Activated T-helper 2 cell treated with anti-CD3 and anti-CD28 coated beads, Interferon-gamma antibody, Interleukin-2, Interleukin-4, amounts not matched to agents 10 μg/mL and 5 μg/mL and 100 μg/mL, durations not matched to agents 14 hours and 24 hours and 36 hours (primary cell): ENCODE data around the gene MSMP. TPM values are rescaled to one million over a fixed set of nuclear protein-coding genes. Genes with fewer than 3 reads are reported as not detected.
A peak's percentile ranks its signal among the peaks of the same experiment; 100 is the strongest.

ENCODE experiments used
- DNase-seq: peaks from one replicate; pipeline ENCODE4 v3.0.0; 2021; ENCODE audit warnings: low spot score
- H3K27ac Mint-ChIP-seq: one replicate; pipeline ENCODE4 v1.8.0; 2021; ENCODE audit warnings: mixed read lengths
- H3K27me3 Mint-ChIP-seq: one replicate; pipeline ENCODE4 v1.8.0; 2021; ENCODE audit warnings: low read depth, mixed read lengths
- H3K36me3 Mint-ChIP-seq: one replicate; pipeline ENCODE4 v1.8.0; 2021; ENCODE audit warnings: low read depth, mixed read lengths
- H3K4me1 Mint-ChIP-seq: one replicate; pipeline ENCODE4 v1.8.0; 2021; ENCODE audit warnings: low read depth, mixed read lengths
- H3K4me3 Mint-ChIP-seq: one replicate; pipeline ENCODE4 v1.8.0; 2021; ENCODE audit warnings: low read depth, mild to moderate bottlenecking, moderate library complexity, mixed read lengths
- H3K9me3 Mint-ChIP-seq: one replicate; pipeline ENCODE4 v1.8.0; 2021; ENCODE audit warnings: mixed read lengths
- intact Hi-C: fragments of 100-400 bp; cut with micrococcal nuclease; formaldehyde crosslinking; loops from one replicate; pipeline ENCODE4 v1.15.1; 2023
- total RNA-seq: library from RNA; stranded (reverse); gene quantifications from 2 replicates; pipeline ENCODE4 v1.2.3, GENCODE V29; 2022

The MSMP gene
- total RNA-seq, 1 donor from 2014 or later: 0.37 TPM

DNA sequence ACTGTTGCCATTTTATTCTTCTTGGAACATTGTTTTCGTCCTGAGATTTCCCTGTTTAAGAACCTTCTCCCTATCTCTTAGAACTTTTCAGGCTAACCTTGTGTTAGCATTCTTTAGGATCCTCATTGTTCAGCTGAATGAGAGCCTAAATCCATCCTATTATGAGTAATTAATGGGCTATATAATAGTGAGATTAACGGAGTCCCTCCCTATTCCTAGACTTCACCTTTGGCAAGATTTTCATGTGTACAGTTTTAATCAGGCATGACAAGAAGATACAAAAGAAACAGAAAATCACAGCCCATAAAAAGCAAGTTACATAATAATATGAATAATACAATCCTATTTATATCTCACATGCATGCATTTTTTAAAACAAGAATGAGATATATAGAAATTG is 9.1 kb upstream of the MSMP start:
- peaks cover 24% of the 10 kb centered on the region for H3K36me3 Mint-ChIP-seq
- peaks cover 16% of the 10 kb centered on the region for H3K4me1 Mint-ChIP-seq
- H3K27me3 Mint-ChIP-seq: no peaks in the 10 kb centered on the region
- no peak for DNase-seq
- H3K9me3 Mint-ChIP-seq: no peaks in the 10 kb centered on the region
- intact Hi-C loops: no loop called here
- no peak overlapping the region for H3K27ac Mint-ChIP-seq
- H3K4me3 Mint-ChIP-seq: no peak overlapping the region

GRCh38 chr9:35760651-35761050 is 6.6 kb upstream of the MSMP start:
- no peak overlapping the region for H3K27ac Mint-ChIP-seq

GRCh38 chr9:35759795-35760194 is 5.7 kb upstream of the MSMP start:
- Mint-ChIP-seq H3K4me3 (no peak overlapping the region), H3K27ac (no peak overlapping the region), H3K27me3 (no peaks in the 10 kb centered on the region), H3K36me3 (peaks cover 30% of the 10 kb centered on the region), H3K4me1 (peaks cover 29% of the 10 kb centered on the region), H3K9me3 (no peaks in the 10 kb centered on the region)
- intact Hi-C loops: no loop called here
- DNase-seq: no peak

More at GRCh38 chr9:35760651-35761050, 6.6 kb upstream of the MSMP start:
- no peak for DNase-seq
- Mint-ChIP-seq H3K27me3 (no peaks in the 10 kb centered on the region), H3K36me3 (peaks cover 30% of the 10 kb centered on the region), H3K9me3 (no peaks in the 10 kb centered on the region), H3K4me3 (no peak overlapping the region), H3K4me1 (peaks cover 29% of the 10 kb centered on the region)
- intact Hi-C loops: no loop called here

GRCh38 chr9:35758475-35759050 is 4.5 kb upstream of the MSMP start:
- no peak for DNase-seq
- intact Hi-C loops: no loop called here
- H3K36me3 Mint-ChIP-seq: peaks cover 34% of the 10 kb centered on the region
- H3K27ac Mint-ChIP-seq: peak overlapping the region; percentile 40
- no peaks in the 10 kb centered on the region for H3K27me3 Mint-ChIP-seq
- peaks cover 29% of the 10 kb centered on the region for H3K4me1 Mint-ChIP-seq
- peak overlapping the region; percentile 80 for H3K4me3 Mint-ChIP-seq
- no peaks in the 10 kb centered on the region for H3K9me3 Mint-ChIP-seq

GRCh38 chr9:35757892-35758275 is 3.8 kb upstream of the MSMP start:
- DNase-seq: no peak
- peaks cover 29% of the 10 kb centered on the region for H3K4me1 Mint-ChIP-seq
- intact Hi-C loops: loop anchor here (2.0 kb wide), 2 partner anchors 57 to 153 kb away; partner anchors contain the start of genes HINT2 and TESK1
- peaks cover 38% of the 10 kb centered on the region for H3K36me3 Mint-ChIP-seq
- H3K27ac Mint-ChIP-seq: peak overlapping the region; percentile 64
- H3K4me3 Mint-ChIP-seq: peak overlapping the region; percentile 98
- no peaks in the 10 kb centered on the region for H3K9me3 Mint-ChIP-seq
- no peaks in the 10 kb centered on the region for H3K27me3 Mint-ChIP-seq

DNA sequence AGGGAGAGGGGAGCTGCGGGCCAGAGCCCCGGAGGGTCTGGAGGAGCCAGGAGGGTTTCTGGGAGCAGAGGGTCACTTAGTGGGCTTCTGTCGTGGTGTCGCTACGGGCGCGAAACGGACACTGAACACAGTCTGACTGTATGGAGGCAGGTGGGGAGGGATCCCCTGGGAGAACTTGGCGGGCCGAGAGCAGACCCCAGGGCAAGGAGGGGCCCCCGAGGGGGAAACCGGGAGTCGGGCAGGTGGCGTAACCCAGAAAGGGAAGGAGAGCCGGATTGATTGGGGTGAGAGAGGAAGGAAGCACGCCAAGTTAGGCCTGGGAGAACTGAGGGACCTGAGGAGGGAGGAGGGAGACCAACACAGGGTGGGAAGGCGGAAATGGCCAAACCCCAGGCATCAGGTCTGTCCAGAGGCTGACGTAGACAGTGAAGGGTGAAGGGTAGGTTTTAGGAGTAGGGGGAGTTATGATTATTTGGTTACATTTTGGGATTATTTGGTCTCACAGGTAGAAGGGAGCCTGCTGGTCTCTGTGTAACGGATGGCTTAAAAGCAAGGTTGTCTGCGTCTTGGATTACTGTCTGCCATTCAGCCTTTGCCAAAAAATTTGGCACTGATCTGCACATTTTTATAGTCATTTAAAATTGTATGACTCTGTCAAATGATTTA is 3.3 kb upstream of the MSMP start:
- Mint-ChIP-seq H3K4me3 (peak overlapping the region; percentile 98), H3K36me3 (peaks cover 44% of the 10 kb centered on the region), H3K4me1 (peaks cover 29% of the 10 kb centered on the region), H3K9me3 (no peaks in the 10 kb centered on the region), H3K27me3 (no peaks in the 10 kb centered on the region), H3K27ac (peak overlapping the region; percentile 78)
- DNase-seq: no peak
- intact Hi-C loops: loop anchor here (2.0 kb wide), 2 partner anchors 57 to 153 kb away; partner anchors contain the start of genes HINT2 and TESK1

DNA sequence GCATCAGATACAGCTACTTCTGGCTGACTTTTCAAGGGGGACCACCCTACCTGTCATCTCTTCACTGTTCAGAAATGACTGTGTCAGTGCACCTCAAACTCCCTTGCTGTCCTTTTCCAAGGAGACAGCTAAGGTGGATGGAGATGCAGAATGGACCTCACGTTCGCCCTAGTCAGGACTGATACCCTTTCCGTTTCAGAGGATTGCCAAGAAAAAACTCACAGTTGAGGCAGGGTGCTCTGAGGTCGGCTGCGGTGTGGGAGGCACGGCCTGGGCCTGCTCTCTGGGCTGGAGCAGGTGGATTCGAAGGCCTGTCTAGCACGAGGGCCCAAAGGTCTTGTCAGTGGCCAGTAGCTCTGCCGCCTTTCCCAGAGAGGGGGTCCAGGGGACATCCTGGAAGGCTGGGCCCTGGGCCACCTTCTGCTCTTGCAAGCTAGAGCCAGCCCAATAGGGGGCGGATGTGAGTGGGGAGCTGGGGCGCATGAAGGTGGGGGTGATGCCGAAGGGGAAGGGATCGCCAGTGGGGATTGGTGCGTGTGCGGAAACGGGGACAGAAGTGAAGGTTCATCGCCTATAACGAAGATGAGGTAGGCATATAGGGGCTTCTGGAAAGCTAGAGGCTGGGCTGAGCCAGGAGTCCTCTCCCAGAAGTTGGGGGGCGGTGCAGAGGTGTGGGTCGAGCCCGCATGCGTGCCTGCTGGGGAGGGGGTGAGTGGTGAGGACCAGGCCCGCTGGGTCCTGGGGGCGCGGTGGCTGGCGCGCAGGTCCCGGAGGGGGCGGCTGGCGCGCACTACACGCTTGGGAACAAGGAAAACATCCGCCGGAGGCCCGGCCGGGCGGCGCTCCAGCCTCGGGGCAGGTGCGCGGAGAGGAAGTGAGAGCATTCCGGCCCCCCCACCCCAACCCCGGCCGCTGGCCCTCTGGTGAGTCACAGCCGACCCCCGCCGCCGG is 2.5 kb upstream of the MSMP start:
- DNase-seq: peak; percentile 69
- H3K4me1 Mint-ChIP-seq: peaks cover 29% of the 10 kb centered on the region
- H3K27me3 Mint-ChIP-seq: no peaks in the 10 kb centered on the region
- peak overlapping the region; percentile 98 for H3K27ac Mint-ChIP-seq
- H3K4me3 Mint-ChIP-seq: peak overlapping the region; percentile 98
- intact Hi-C loops: loop anchor here (2.0 kb wide), 2 partner anchors 58 to 152 kb away; partner anchors contain the start of genes HINT2 and TESK1
- peaks cover 49% of the 10 kb centered on the region for H3K36me3 Mint-ChIP-seq
- H3K9me3 Mint-ChIP-seq: no peaks in the 10 kb centered on the region

- Mint-ChIP-seq H3K4me1 (peaks cover 28% of the 10 kb centered on the region), H3K27ac (no peak overlapping the region), H3K9me3 (no peaks in the 10 kb centered on the region), H3K27me3 (no peaks in the 10 kb centered on the region), H3K4me3 (no peak overlapping the region), H3K36me3 (peaks cover 42% of the 10 kb centered on the region)
- no peak for DNase-seq
- intact Hi-C loops: no loop called here
Observed at GRCh38 chr9:35755071-35755470, 995 bp upstream of the MSMP start.

DNA sequence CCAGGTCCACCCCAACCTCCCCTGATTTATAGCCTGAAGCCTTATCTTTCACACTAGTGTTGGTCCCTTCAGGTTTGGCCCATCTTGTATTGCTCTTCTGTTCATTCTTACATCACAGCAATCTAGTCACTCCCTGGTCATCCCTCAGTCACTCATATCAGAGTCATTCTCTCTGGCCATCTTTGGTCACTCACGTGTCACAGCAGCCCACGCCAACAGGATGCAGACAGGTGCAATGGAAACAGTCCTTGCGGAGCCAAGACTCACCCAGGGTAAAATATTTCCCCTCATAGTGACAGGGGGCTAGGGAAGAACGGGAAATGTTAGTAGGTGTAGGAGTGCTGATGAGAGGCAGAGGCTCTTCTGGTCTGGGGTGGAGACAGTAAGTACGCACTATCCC is 610 bp downstream of the MSMP start:
- H3K9me3 Mint-ChIP-seq: no peaks in the 10 kb centered on the region
- H3K36me3 Mint-ChIP-seq: peaks cover 31% of the 10 kb centered on the region
- DNase-seq: no peak
- intact Hi-C loops: no loop called here
- no peak overlapping the region for H3K27ac Mint-ChIP-seq
- no peak overlapping the region for H3K4me3 Mint-ChIP-seq
- peaks cover 22% of the 10 kb centered on the region for H3K4me1 Mint-ChIP-seq
- H3K27me3 Mint-ChIP-seq: no peaks in the 10 kb centered on the region

- intact Hi-C loops: no loop called here
- H3K36me3 Mint-ChIP-seq: peaks cover 37% of the 10 kb centered on the region
- H3K9me3 Mint-ChIP-seq: no peaks in the 10 kb centered on the region
- H3K4me1 Mint-ChIP-seq: peaks cover 30% of the 10 kb centered on the region
- H3K4me3 Mint-ChIP-seq: peak overlapping the region; percentile 92
- no peak for DNase-seq
- peak overlapping the region; percentile 82 for H3K27ac Mint-ChIP-seq
- H3K27me3 Mint-ChIP-seq: no peaks in the 10 kb centered on the region
Observed at GRCh38 chr9:35750256-35750531, 3.9 kb downstream of the MSMP start.

GRCh38 chr9:35749515-35750255 is 4.4 kb downstream of the MSMP start:
- H3K27me3 Mint-ChIP-seq: no peaks in the 10 kb centered on the region
- H3K27ac Mint-ChIP-seq: peak overlapping the region; percentile 82
- peak; percentile 46 for DNase-seq
- H3K36me3 Mint-ChIP-seq: peaks cover 39% of the 10 kb centered on the region
- no peaks in the 10 kb centered on the region for H3K9me3 Mint-ChIP-seq
- H3K4me3 Mint-ChIP-seq: peak overlapping the region; percentile 92
- intact Hi-C loops: loop anchor here (1.0 to 5.0 kb wide), 4 partner anchors 17 to 145 kb away; partner anchors contain the start of genes CREB3, FAM221B, HINT2 and TESK1
- H3K4me1 Mint-ChIP-seq: peaks cover 32% of the 10 kb centered on the region

- H3K36me3 Mint-ChIP-seq: peaks cover 45% of the 10 kb centered on the region
- intact Hi-C loops: loop anchor here (1.0 to 5.0 kb wide), 4 partner anchors 17 to 144 kb away; partner anchors contain the start of genes CREB3, FAM221B, HINT2 and TESK1
- peak within 1 kb of the TSS; percentile 92 for H3K4me3 Mint-ChIP-seq
- peak within 1 kb of the TSS; percentile 82 for H3K27ac Mint-ChIP-seq
- no peaks in the 10 kb centered on the region for H3K27me3 Mint-ChIP-seq
- no peaks in the 10 kb centered on the region for H3K9me3 Mint-ChIP-seq
- peak; percentile 70 for DNase-seq
- H3K4me1 Mint-ChIP-seq: peaks cover 35% of the 10 kb centered on the region
Observed at GRCh38 chr9:35748858-35749514, 5.1 kb downstream of the MSMP start, which contains the start of the genes GBA2 and RGP1. TSS of gene GBA2 (minus strand) at chr9:35749228. CDS start at chr9:35748704, 524 bp downstream. TSS of gene RGP1 (plus strand) at chr9:35749287. CDS start at chr9:35749756, 469 bp downstream.
